HG03457 (cell line): ENCODE measurements around the gene OSM.

ENCODE experiments used
- ATAC-seq: cut with Tn5 transposase; IDR thresholded peaks from one replicate; pipeline ENCODE4 v1.9.1; 2021; ENCODE audit warnings: moderate number of reproducible peaks; ENCODE audit not compliant: unreplicated experiment

OSM gene

GRCh38 chr22:30297991-30298701 is 31.5 kb upstream of the OSM start:
- no peak for ATAC-seq

- ATAC-seq: no peak
Measured at GRCh38 chr22:30297276-30297990, 30.8 kb upstream of the OSM start.

- no peak for ATAC-seq
Measured at GRCh38 chr22:30296833-30297232, 30.2 kb upstream of the OSM start.

GRCh38 chr22:30296324-30296723 is 29.7 kb upstream of the OSM start:
- ATAC-seq: no peak

GRCh38 chr22:30295576-30295975 is 28.9 kb upstream of the OSM start:
- no peak for ATAC-seq

- no peak for ATAC-seq
Measured at GRCh38 chr22:30294830-30295229, 28.2 kb upstream of the OSM start.

GRCh38 chr22:30294066-30294465 is 27.4 kb upstream of the OSM start:
- no peak for ATAC-seq

- no peak for ATAC-seq
Measured at GRCh38 chr22:30293026-30293425, 26.4 kb upstream of the OSM start.

- no peak for ATAC-seq
Measured at GRCh38 chr22:30292069-30292970, 25.7 kb upstream of the OSM start.

- no peak for ATAC-seq
Measured at GRCh38 chr22:30291058-30291892, 24.6 kb upstream of the OSM start.

- no peak for ATAC-seq
Measured at GRCh38 chr22:30290342-30291057, 23.8 kb upstream of the OSM start.

GRCh38 chr22:30289980-30290313 is 23.3 kb upstream of the OSM start:
- peak; percentile 5 for ATAC-seq

- ATAC-seq: peak; percentile 54
Measured at GRCh38 chr22:30289141-30289979, 22.7 kb upstream of the OSM start, which contains the start of gene CASTOR1. Gene CASTOR1, minus strand, starts transcription at chr22:30289505. Its CDS starts 8 bp downstream, at chr22:30289497.

- ATAC-seq: no peak
Measured at GRCh38 chr22:30288419-30289140, 21.9 kb upstream of the OSM start.

GRCh38 chr22:30287648-30288418 is 21.2 kb upstream of the OSM start:
- no peak for ATAC-seq

GRCh38 chr22:30286813-30287647 is 20.4 kb upstream of the OSM start:
- ATAC-seq: no peak

- no peak for ATAC-seq
Measured at GRCh38 chr22:30286331-30286730, 19.7 kb upstream of the OSM start.
